Lung (tissue), 12 donors: Measurements from ENCODE around the gene NDUFAF8. TPM values are rescaled to one million over a fixed set of nuclear protein-coding genes. Genes with fewer than 3 reads are reported as not detected.

Experiments
- ATAC-seq: fragments of 200-7000 bp; cut with Tn5 transposase; one replicate; pipeline ENCODE4 v1.9.1; 2020; ENCODE audit warnings: moderate number of reproducible peaks; ENCODE audit not compliant: insufficient read depth, low FRiP score
- DNase-seq, 3 donors: peaks; one replicate each; pipeline ENCODE4 v3.0.0-alpha.2; 2013 to 2017
- H3K27ac ChIP-seq, 2 donors: one replicate each; pipeline ENCODE4 v1.5.1; 2013; ENCODE audit warnings: mild to moderate bottlenecking in 2 of 2, moderate library complexity in 2 of 2, control low read depth in 1 of 2, inconsistent platforms in 1 of 2, low read depth in 1 of 2, low read length in 1 of 2
- H3K27me3 ChIP-seq, 3 donors: one replicate each; pipeline ENCODE4 v1.5.1; 2013; ENCODE audit warnings: low read length in 2 of 3; ENCODE audit not compliant: control insufficient read depth in 3 of 3, insufficient read depth in 3 of 3
- H3K36me3 ChIP-seq, 4 donors: one replicate each; pipeline ENCODE4 v1.5.1; 2013; ENCODE audit warnings: low read length in 4 of 4, mild to moderate bottlenecking in 1 of 4, moderate library complexity in 1 of 4; ENCODE audit not compliant: control insufficient read depth in 4 of 4, insufficient read depth in 4 of 4
- H3K4me1 ChIP-seq, 5 donors: one replicate each; pipeline ENCODE4 v1.5.1; 2013; ENCODE audit warnings: low read length in 5 of 5, mild to moderate bottlenecking in 2 of 5, moderate library complexity in 1 of 5; ENCODE audit not compliant: control insufficient read depth in 5 of 5, insufficient read depth in 5 of 5
- H3K4me3 ChIP-seq: one replicate; pipeline ENCODE4 v1.5.1; 2013; ENCODE audit warnings: mild to moderate bottlenecking, control low read depth, moderate library complexity
- H3K9ac ChIP-seq, 2 donors: one replicate each; pipeline ENCODE4 v1.5.1; 2013; ENCODE audit warnings: low read length in 2 of 2, control low read depth in 1 of 2; ENCODE audit not compliant: insufficient read depth in 1 of 2
- H3K9me3 ChIP-seq, 4 donors: one replicate each; pipeline ENCODE4 v1.5.1; 2013; ENCODE audit warnings: low read length in 3 of 4, mild to moderate bottlenecking in 1 of 4, moderate library complexity in 1 of 4; ENCODE audit not compliant: control insufficient read depth in 4 of 4, insufficient read depth in 3 of 4
- CTCF ChIP-seq: IDR thresholded peaks from 2 replicates; pipeline ENCODE4 v1.5.1; 2012; ENCODE audit warnings: mild to moderate bottlenecking; ENCODE audit errors: control extremely low read depth, extremely low read depth
- WGBS, 2 donors: extraction: QIAGEN DNeasy Blood & Tissue Kit; methylation state at CpG; one replicate each; pipeline ENCODE4 v1.1.7; 2013; 5-methylcytosine and 5-hydroxymethylcytosine counted together
- polyA plus RNA-seq, 2 donors: library from polyadenylated mRNA; stranded (reverse); fragments of 200-250 nt; gene quantifications; one replicate each; pipeline ENCODE4 v1.2.1, GENCODE V29; 2013
- total RNA-seq, 2 donors: library from RNA; depleted of rRNA in 1 of 2; stranded (reverse); fragments of >200 nt in 1 of 2; gene quantifications; one replicate each; pipeline ENCODE4 v1.2.1, GENCODE V29; 2014 to 2021
- donor health status: control.
- donor health status: control.
- donor health status: Bipolar disorder and iron deficiency.
- donor health status: healthy.
- donor health status: DM: yes; HTN: yes; CAD: no.

Gene NDUFAF8
- total and polyA plus RNA-seq, 4 donors = 12.7 to 51.1 (median 29.9) TPM

GRCh38 chr17:81203136-81203535 is 36.0 kb upstream of the NDUFAF8 start:
- no peak for ATAC-seq
- peaks cover 0 to 7% (median 0%) of the 10 kb centered on the region in 5 donors for H3K4me1 ChIP-seq
- TF ChIP-seq CTCF = no peak
- H3K36me3 ChIP-seq = peaks cover 0 to 28% (median 3%) of the 10 kb centered on the region in 4 donors
- 93 to 96% methylated on average over 20 of the region's 20 CpGs for WGBS, 2 donors
- no peak overlapping the region for H3K9ac ChIP-seq
- H3K9me3 ChIP-seq = no peaks in the 10 kb centered on the region
- no peak overlapping the region for H3K27ac ChIP-seq
- H3K27me3 ChIP-seq = no peaks in the 10 kb centered on the region
- DNase-seq = no peak
- no peak overlapping the region for H3K4me3 ChIP-seq

GRCh38 chr17:81204578-81204977 is 34.5 kb upstream of the NDUFAF8 start:
- Histone ChIP-seq H3K36me3 (peaks cover 0 to 23% (median 3%) of the 10 kb centered on the region in 4 donors), H3K4me3 (no peak overlapping the region), H3K4me1 (peaks cover 0 to 2% (median 0%) of the 10 kb centered on the region in 5 donors), H3K9me3 (no peaks in the 10 kb centered on the region), H3K9ac (no peak overlapping the region), H3K27me3 (no peaks in the 10 kb centered on the region), H3K27ac (no peak overlapping the region)
- ATAC-seq (no peak), DNase-seq (no peak)
- WGBS, 2 donors = 91 to 92% methylated on average over 10 of the region's 10 CpGs
- no peak for TF ChIP-seq CTCF

- no peak for TF ChIP-seq CTCF
- ATAC-seq (no peak), DNase-seq (no peak)
- Histone ChIP-seq H3K36me3 (peaks cover 0 to 22% (median 3%) of the 10 kb centered on the region in 4 donors), H3K4me3 (no peak overlapping the region), H3K27me3 (no peaks in the 10 kb centered on the region), H3K9ac (no peak overlapping the region), H3K9me3 (no peaks in the 10 kb centered on the region), H3K27ac (no peak overlapping the region), H3K4me1 (no peaks in the 10 kb centered on the region)
- WGBS, 2 donors = 84 to 98% methylated on average over 4 of the region's 4 CpGs
Observed at GRCh38 chr17:81206166-81206565, 33.0 kb upstream of the NDUFAF8 start.

- H3K4me1 ChIP-seq = no peaks in the 10 kb centered on the region
- no peak for TF ChIP-seq CTCF
- H3K4me3 ChIP-seq = no peak overlapping the region
- H3K9ac ChIP-seq = no peak overlapping the region
- WGBS, 2 donors = 94 to 95% methylated on average over 12 of the region's 12 CpGs
- H3K36me3 ChIP-seq = peaks cover 0 to 22% (median 1%) of the 10 kb centered on the region in 4 donors
- H3K27me3 ChIP-seq = no peaks in the 10 kb centered on the region
- ATAC-seq = no peak
- no peak for DNase-seq
- H3K27ac ChIP-seq = no peak overlapping the region
- no peaks in the 10 kb centered on the region for H3K9me3 ChIP-seq
Observed at GRCh38 chr17:81206657-81207056, 32.5 kb upstream of the NDUFAF8 start.
